G401.6 (cell line): ENCODE measurements around the gene ARHGEF10L.

Source experiments
- FAIRE-seq: peaks from 2 replicates; lab custom pipeline; 2012; peaks lifted over from hg19 to GRCh38; lab: Jason Lieb, UNC

The ARHGEF10L gene

DNA sequence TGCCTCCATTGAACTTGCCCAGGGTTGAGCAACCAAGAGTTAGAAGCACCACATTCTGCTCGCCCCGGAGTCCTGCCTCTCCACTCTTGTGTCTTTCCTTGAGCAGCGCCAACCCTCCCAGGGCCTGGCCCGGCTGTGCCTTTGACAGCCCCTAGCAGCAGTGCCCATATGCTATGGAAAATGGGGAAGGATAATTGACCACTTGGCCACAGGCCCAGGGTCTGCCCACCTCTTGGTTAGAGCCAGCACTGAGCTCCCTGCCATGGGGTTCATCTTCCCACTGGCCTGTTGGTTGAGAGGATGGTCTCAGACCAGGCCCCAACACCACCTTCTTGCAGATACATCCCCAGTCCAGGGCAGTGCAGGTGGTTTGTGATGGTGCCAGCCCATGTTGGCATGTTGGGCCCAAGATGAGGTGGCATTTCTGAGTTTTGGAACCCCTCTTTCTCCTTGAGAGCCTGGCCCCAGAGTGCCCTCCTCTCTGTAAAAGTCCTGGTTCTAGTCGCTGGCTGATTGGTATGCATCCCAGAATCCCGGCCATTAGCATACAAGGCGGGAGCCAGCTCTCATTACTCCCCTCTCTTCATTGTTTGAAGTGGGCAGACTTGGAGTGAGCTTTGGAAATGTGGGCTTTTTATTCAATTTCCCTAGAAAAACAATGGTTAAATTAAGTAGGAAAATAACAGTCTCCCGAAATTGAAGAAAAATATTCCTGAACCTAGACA lies 7.6 kb downstream of the ARHGEF10L start:
- no peak for FAIRE-seq

DNA sequence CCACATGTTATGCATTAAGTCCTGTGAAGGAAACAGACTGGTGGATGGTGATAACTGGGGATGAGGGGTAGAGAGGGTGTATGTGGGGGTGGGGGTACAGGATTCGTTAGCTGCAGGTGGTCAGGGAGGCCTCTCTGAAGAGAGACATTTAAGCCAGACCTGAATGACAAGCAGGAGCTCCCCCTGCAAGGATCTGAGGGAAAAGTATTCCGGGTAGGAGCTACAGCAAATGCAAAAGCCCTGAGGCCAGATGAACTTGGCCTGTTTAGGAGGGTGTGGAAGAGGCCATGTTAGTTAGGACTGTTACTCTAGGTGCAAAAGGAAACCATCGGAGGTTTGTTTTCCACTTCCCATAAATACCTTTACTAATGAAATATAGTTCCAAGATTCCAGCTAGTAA lies 9.9 kb downstream of the ARHGEF10L start:
- no peak for FAIRE-seq

DNA sequence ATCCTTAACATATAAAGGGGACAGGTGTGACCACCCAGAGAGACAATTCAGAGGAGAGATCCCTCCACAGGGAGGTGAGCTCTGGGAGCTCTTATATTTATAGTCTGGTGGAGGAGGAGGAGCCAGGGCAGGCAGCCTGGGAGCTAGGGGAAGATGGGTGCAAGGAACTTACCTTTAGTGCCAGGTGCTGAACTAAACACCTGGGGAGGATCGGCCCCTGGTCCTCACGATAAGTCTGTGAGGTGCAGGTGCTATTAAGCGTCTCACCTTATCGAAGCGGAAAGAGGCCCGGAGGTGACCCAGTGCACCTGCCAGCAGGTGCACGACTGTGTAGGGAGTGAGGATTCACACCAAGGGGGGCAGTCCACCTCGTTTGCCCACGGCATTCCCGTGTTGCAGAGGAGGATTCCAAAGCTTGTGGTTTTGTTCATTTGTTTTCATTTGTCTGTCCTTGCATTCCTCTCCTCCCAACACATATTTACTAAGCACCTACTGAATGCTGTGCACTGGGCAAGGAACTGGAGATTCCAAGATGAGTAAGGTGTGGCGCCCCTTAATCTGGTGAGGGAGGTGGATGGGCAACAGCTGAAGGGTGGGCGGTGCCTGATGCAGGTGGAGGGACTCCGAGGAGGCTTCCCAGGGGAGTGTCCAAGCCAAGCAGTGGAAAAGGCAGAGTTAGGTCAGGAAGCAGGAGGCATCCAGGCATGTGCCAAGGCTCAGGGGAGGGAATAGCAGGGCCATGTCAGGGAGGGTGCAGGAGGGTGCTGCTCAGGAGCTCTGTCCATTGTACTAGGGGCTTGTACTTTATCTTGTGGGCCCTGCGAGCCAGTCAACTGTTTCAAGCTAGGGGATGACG lies 11.5 kb downstream of the ARHGEF10L start:
- FAIRE-seq = no peak

DNA sequence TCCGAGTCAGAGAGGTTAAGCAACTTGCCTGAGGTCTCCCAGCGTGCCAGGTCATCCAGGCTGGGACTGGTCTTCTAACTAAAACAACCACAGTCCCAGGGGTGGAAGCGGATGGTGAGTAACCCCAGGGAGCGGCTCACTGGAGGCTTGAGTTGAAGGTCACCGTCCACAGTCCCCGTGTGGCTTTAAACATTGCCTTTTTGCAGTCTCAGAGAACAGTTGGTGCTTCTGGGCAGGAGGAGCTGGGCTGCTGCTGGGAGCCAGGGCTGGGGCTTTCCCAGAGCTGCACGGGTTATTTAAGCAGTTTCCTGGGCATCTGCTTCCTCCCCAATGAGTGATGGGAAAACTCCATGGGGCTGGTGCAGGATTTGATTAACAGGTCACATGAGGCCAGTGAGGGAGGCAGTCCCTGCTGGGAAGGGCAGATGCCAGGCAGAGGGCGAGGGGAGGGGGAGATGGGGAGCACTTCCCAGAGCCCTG lies 12.3 kb downstream of the ARHGEF10L start:
- FAIRE-seq = no peak

DNA sequence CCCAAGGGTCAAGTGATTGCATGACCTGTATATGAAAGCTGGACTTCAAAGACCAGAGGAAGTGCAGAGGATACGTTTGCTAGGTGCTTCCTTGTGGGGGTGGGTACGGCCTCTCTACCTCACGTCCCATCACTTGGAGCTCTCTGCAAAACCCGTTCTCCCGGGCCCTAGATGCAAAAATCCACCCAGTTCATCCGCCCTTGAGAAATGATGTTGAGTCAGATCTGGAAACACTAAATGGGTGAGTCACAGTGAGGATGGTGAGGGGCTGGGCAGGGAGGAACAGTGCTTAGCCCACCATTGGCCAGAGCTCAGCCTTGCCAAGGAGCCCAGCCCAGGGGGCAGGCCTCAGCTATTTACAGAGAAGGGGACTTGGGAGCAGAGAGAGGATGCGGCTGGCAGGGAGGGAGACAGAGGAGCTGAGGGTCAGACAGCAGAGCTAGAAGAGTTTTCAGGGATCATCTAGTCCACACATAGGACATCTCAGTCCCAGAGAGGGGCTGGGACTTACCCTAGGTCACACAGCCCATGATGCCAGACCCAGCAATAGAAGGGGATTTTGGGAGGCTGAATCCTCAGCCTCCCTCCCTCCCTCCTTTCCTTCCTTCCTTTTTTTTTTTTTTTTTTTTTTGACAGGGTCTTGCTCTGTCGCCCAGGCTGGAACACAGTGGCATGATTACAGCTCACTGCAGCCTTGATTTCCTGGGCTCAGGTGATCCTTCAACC lies 14.6 kb downstream of the ARHGEF10L start:
- no peak for FAIRE-seq

DNA sequence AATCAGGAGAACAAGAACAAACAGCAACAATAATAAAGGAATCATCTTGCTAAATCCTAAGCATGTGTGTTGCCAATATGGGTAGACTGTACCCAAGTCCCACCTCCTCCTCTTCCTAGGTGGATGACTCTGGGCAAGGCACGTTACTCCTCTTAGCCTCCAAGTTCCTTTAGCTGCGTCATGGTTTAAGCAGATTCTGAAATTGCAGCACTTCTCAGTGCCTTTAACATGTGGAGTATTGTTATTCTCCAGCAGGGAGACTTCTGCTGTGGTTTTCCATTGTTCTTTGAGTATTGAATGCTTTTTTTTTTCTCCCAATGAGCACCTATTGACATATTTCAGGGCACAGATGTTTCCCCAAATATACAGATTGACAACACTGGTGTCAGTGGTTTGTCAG lies 15.5 kb downstream of the ARHGEF10L start:
- no peak for FAIRE-seq

DNA sequence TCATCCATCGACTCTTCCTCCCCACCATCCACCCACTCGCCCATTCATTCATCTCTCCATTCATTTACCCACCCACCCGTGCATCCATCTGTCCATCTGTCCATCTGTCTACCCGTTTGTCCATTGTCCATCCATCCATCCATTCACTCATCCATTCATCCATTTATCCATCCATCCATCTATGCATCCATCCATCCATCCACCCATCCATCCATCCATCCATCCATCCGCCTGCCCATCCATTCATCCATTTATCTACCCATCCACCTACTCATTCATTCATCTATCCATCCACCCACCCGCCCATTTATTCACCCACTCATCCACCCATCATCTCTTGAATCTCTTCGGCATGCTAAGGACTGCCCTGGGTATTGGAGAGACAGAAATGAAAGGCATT lies 18.5 kb downstream of the ARHGEF10L start:
- FAIRE-seq = no peak

DNA sequence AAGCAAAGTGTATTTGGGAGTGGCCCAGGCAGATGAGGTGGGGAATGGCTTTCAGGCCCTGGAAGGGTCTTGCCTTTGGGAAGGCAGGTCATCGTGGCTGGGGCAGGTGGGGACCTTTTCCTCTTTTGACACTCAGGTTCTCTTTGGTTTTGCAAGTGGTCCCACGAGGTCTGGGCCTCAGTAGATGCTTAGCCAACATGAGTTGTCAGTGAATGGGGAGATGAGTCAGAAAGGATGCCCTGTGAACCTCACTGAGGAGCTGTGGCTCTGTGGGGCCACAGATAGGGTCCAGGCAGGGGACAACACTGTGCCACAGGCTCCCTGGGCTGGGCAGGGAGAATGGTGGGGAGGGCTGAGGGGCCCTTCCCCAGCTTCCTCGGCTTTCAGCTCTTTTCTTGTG lies 19.0 kb downstream of the ARHGEF10L start:
- no peak for FAIRE-seq

DNA sequence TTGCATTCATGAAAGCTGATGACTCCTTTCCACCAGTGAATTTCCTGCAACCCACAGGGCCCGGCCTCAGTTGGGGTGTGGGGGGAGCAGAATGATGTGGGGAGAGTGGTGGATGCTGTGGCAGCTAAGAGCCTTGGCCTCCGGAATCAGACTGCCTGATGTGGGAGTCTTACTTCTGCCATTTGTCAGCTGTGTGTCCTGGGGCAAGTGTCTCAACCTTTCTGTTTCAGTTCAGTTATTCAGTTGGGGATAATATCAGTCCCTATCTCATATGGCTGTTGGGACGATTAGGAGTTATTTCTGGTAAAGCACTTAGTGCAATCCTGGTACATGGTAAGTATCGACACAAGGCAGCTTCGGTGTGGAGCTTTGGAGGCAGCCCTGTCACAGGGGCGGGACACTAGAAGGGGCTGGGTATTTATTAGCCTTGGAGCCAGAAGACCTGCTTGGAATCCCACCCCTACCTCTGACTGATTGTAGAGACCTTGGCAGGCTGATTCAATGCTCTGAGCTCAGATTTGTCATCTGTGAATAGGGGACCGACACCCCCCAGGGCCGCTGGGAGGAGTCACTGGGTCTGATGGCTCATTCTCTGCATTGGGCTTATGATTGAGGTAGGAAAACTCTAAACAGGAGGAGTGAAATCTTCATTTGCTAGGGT lies 19.6 kb downstream of the ARHGEF10L start:
- no peak for FAIRE-seq

DNA sequence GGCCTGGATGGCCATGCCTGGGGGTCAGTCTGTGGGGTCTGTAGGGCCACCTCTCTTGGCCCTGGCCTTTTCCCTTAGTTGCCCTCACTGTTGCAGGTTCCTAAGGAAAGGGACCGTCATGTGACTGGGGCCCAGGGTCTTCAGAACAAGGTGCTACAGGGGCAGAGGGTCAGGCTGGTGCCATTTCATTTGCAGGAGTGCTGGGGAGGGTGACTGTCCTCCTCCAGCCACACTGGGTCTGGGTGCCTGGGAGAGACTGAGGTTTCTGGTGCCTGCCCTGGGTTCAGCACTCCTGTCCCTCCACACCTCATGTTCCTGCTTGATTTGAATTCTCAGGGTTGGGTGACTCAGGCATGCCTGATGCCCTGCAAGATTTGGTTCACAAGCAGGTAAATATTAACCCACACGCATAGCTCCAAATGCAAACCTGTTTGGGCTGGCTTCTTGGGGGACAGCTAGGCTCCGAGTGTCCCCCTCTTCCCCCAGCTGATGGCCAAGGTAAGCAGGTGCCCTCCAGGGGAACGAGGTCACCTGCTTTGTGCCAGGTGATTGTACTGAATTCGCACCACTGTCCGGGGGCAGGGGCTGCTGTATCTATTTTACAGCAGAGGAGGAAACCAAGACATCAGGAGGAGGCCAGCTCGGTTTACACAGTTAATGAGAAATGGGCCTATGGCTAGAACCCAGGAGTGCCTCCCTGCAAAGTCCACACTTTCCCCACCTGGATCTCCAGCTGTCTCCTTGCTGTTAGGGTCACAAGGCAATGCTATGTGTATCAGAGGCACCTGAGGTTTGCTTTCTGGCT lies 20.3 kb downstream of the ARHGEF10L start:
- FAIRE-seq = no peak

DNA sequence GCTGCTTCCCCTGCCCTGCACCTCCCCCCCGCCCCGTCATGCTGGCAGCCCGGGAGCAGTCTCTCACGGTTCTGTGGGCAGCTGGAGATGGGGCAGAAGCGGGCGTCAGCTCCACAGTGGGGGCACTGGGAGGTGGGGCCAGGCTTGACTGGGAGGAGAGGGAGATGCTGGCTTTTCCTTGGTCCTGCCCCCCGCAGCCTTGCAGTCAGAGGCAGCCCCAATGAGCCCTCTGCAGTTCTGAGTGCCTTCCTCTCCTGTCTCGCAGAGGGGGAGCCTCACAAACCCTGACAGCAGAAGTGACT lies 21.7 kb downstream of the ARHGEF10L start:
- no peak for FAIRE-seq

DNA sequence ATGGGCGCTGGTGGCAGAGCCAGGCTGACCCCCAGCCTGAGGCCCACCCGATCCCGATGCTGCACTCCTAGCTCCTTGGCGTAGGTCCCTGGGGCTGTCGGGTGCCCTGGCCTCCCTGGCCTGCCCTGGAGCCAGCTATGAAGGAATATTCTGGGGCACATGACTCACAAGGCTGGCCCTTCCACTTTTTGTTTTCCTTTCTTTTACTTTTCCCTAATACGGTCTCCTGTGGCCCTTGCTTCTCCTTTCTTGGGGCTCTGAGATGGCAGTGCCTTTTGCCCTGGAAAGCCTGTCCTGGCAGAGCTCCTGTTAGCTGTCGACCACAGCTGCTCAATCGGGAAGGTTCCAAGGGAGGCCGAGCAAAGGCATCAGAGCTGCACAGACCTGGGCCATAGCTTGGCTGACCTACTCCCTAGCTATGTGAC lies 22.1 kb downstream of the ARHGEF10L start:
- FAIRE-seq = no peak

DNA sequence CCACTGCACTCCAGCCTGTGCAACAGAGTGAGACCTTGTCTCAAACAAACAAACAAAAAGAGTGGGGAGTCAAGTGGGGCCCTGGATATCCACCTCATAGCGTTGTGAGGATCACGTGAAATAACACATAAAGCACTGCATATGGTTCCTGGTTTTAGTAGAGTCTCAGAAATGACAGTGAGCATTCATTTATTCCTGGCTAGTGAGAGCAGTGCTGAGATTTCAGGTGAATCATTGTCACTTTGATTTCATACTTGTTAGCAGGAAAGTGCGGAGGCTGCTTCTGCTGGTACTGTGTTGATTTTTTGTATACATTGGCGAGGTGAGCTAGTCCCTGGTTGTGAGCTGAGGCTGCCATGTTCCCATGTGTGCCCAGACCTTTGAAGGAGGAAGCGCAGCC lies 22.9 kb downstream of the ARHGEF10L start:
- FAIRE-seq = no peak

DNA sequence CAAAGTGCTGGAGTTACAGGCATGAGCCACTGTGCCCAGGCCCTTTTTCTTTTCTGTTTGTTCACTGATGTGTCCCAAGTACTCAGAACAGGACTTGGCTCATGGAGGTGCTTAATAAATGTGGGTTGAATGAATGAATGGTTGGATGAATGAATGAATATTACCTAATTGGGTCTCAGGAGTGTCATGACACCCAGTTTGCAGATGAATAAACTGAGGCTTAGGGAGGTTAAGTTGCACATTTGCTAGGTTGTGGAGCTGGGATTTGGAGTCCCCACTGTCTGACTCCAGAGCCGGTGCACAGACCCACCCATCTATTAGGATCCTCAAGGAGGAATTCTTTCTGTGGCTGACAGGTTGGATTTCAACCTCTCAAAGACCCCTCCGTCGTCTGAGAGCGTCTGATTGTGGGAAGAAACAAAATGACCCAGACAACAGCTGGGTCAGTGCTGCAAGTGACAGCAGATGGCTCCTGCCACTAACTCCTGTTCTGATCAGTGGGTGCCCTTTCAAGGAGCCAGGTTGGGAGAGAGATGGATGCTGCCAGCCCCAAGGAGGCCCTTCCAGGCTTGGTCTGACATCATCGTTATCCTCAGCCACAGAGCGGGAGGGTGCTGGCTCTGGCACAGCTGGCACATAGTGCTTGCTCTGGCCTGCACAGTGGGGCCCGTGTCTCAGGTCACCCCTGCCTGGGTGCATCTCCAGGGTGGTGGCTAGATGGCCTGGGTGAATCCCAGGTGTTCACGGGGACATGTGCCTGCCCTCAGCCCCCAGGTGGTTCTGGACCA lies 24.2 kb downstream of the ARHGEF10L start:
- no peak for FAIRE-seq

DNA sequence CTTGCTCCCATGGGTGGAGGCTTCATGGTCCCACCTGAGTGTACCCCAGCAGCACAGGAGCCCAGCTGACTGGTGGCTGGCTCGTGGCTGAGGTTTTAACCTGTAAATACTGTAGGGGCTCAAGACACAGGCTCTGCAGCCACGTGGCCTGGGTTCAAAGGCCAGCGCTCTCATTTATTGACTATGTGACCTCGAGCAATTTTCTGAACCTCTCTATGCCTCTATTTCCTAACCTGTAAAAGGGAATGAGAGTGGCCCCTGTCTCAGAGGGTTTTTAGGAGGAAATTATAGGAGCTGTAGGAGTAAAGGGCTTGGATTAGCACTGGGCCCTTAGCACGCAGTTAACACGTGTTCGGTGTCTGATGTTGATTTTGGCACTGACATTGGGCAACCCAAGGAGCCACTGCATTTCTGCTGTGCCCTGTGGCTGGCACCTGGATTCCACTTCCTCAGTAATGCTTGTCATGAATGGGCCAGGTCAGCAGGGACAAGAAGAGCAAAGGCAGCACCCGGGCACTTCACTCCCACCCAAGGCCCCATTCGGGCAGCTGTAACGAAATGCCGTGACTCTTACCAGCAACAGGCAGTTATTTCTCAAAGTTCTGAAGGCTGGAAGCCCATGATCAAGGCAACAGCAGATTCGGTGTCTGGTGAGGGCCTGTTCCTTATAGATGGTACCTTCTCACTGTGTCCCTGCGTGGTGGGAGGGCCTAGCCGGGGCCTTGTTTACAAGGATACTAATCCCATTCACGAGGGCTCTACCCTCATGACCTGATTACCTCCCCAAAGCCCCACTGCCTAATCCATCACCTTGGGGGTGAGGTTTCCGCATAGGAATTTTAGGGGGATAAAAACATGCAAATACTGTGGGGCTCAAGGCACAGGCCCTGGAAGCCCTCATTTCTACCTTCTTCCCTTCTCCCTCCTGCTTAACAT lies 25.2 kb downstream of the ARHGEF10L start:
- FAIRE-seq = no peak

DNA sequence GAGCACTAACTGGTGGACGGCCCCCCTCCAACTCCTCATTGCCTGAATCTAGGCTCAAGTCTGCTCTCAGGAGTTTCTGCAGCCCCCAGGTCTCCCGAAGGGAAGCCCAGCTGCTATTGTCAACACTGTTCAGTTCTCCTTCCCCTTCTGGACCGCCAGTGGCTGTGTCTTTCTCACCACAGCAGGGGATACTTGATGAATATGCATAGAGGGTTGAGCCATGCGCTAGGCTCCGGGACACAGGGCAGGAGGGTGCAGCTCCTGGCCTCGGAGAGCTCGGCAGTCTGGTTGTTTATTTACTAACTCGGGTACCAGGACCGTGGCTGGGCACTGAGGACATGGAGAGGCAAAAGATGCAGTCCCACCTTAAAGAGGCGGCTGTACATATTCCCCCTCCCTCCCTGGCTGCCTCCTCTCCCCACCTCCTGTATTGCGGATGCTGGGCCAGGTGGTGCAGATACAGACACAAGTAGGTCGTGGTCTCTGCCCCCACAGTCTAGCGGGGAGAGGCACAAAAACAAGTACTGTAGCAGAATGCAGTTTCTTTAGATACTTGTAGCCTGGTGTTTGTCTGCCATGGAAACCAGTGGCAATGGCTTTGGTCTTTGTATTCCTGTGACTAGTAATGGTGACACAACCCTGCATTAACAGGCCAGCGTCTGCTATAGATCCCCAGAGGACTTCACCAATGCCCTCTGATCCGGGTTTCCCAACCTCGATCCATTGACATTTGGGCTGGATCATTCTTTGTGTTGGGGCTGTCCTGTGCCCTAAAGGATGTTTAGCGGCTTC lies 26.2 kb downstream of the ARHGEF10L start:
- no peak for FAIRE-seq

DNA sequence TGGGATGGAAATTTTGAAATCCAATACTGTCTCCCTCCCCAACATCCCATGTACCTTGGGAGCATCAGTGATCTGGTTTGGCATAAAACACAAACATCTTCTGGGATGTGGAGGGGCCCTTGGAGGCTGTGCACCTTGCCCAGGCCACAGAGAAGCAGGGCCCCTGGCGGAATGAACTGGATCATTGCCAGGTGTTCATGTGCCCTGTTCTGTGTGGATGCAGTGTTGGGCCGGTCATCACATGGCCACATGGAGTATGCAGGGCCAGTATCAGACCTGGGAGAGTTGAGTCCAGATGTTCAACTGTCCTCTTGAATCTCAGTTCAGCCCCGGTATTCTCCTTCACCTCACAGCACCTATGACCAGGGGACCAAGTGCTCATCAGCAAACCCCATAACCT lies 26.9 kb downstream of the ARHGEF10L start:
- no peak for FAIRE-seq

DNA sequence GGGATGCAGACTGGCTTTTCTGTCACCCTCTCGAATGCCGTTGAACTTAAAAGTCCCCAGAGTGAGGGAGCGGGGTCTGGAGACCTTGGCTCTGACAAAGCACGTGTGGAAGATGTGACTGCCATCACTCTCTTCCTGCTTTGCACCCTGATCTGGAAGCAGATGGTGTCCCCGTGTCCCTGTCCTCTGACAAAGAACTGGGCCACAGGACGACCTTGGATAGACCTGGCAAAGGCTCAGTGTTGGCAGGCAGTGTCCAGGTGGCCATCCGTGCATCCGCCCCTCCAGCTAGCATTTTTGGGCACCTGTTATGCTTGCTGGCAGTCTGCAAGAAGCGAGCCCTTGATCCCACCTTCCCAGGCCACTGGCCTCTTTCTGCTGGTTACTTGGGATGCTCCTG lies 27.4 kb downstream of the ARHGEF10L start:
- FAIRE-seq = no peak

DNA sequence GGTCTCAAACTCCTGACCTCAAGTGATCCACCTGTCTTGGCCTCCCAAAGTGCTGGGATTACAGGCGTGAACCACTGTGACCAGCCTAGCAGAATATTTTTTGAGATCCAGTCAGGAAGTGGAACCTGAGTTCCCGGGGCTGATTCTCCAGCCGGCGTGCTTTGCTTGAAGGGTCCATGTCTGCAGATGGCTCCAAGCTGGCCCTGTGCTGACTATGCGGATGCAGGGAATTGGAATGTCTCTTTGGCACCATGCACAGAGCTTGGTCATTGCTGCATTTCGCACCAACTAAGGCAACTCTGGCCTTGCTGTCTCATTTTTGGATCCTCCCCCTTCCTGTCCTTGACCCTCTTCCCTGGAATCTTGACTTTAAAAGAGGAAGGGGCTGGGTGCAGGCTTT lies 28.1 kb downstream of the ARHGEF10L start:
- FAIRE-seq = no peak
